H1 (cell line): Measurements from ENCODE around the gene STPG1. TPM values are rescaled to one million over a fixed set of nuclear protein-coding genes. Genes with fewer than 3 reads are reported as not detected.

Experiments
- CTCF ChIA-PET: fragments of 300-600 bp; sonication (Branson Sonifier 250); formaldehyde crosslinking; loops from one replicate; lab custom pipeline; 2021; ENCODE audit not compliant: partially characterized antibody; lab: Charles Lee
- POLR2A ChIA-PET: fragments of 300-600 bp; sonication (Branson Sonifier 250); formaldehyde crosslinking; loops from one replicate; lab custom pipeline; 2021; ENCODE audit warnings: inconsistent platforms; ENCODE audit not compliant: partially characterized antibody; lab: Charles Lee
- DNase-seq, 2 experiments: peaks; one replicate each; pipeline versions ENCODE4 v3.0.0 to v3.0.0-alpha.2; 2010 to 2022; ENCODE audit warnings: low spot score in 2 of 2, low read depth in 1 of 2, mixed read lengths in 1 of 2
- FAIRE-seq: peaks from 2 replicates; lab custom pipeline; 2011; peaks lifted over from hg19 to GRCh38; lab: Jason Lieb, UNC
- H2AFZ ChIP-seq: 2 replicates; pipeline ENCODE4 v1.8.1; 2012; ENCODE audit warnings: low read length, inconsistent platforms
- H2AK5ac ChIP-seq: 2 replicates; pipeline ENCODE4 v1.6.1; 2013; ENCODE audit warnings: low read depth, low read length
- H2BK120ac ChIP-seq: replicated peaks from 2 replicates; pipeline ENCODE3; 2013; ENCODE audit warnings: low read depth, low read length, inconsistent platforms
- H2BK12ac ChIP-seq: 2 replicates; pipeline ENCODE4 v1.6.1; 2013; ENCODE audit warnings: low read depth, low read length
- H2BK15ac ChIP-seq: 2 replicates; pipeline ENCODE4 v1.6.1; 2013; ENCODE audit warnings: low read length
- H2BK20ac ChIP-seq: 2 replicates; pipeline ENCODE4 v1.6.1; 2013; ENCODE audit warnings: low read length
- H2BK5ac ChIP-seq: 2 replicates; pipeline ENCODE4 v1.6.1; 2013; ENCODE audit warnings: low read depth, low read length
- H3K14ac ChIP-seq: 2 replicates; pipeline ENCODE4 v1.6.1; 2013; ENCODE audit warnings: inconsistent platforms; ENCODE audit not compliant: insufficient read length
- H3K18ac ChIP-seq: 2 replicates; pipeline ENCODE4 v1.6.1; 2013; ENCODE audit warnings: low read length; ENCODE audit errors: extremely low read depth
- H3K23ac ChIP-seq: 2 replicates; pipeline ENCODE4 v1.6.1; 2013; ENCODE audit warnings: inconsistent platforms; ENCODE audit not compliant: insufficient read length
- H3K23me2 ChIP-seq: 2 replicates; pipeline ENCODE4 v1.6.1; 2013; ENCODE audit warnings: low read depth, low read length
- H3K27ac ChIP-seq: 2 replicates; pipeline ENCODE4 v1.6.1; 2011; ENCODE audit warnings: low read depth, low read length, inconsistent platforms
- H3K27me3 ChIP-seq, 4 experiments: replicated peaks in 1 of 4; 1 replicate in 1 of 4; 2 replicates in 3 of 4; pipeline versions ENCODE4 v1.6.1 to v1.8.1; 2011 to 2013; ENCODE audit warnings: low read length in 3 of 4, mild to moderate bottlenecking in 3 of 4, inconsistent platforms in 2 of 4, mixed read lengths in 2 of 4, moderate library complexity in 1 of 4; ENCODE audit not compliant: control insufficient read depth in 3 of 4, insufficient read depth in 3 of 4; ENCODE audit errors: extremely low read depth in 1 of 4
- H3K36me3 ChIP-seq, 4 experiments: 2 replicates each; pipeline versions ENCODE4 v1.6.1 to v1.8.1; 2011 to 2013; ENCODE audit warnings: mild to moderate bottlenecking in 4 of 4, low read length in 3 of 4, moderate library complexity in 2 of 4, control low read depth in 1 of 4, inconsistent platforms in 1 of 4; ENCODE audit not compliant: insufficient read depth in 4 of 4, control insufficient read depth in 2 of 4
- H3K4ac ChIP-seq: replicated peaks from 2 replicates; pipeline ENCODE3; 2013; ENCODE audit warnings: low read length, low read depth, mixed read lengths, inconsistent platforms; ENCODE audit not compliant: insufficient read length
- H3K4me1 ChIP-seq, 4 experiments: replicated peaks in 1 of 4; 1 replicate in 1 of 4; 2 replicates in 3 of 4; pipeline versions ENCODE4 v1.6.1 to v1.8.1; 2011 to 2013; ENCODE audit warnings: low read length in 3 of 4, inconsistent platforms in 2 of 4, mixed read lengths in 1 of 4; ENCODE audit not compliant: insufficient read depth in 4 of 4, control insufficient read depth in 3 of 4
- H3K4me2 ChIP-seq, 2 experiments: 2 replicates each; pipeline versions ENCODE4 v1.6.1 to v1.8.1; 2011 to 2013; ENCODE audit warnings: low read depth in 2 of 2, low read length in 2 of 2, control low read depth in 1 of 2, inconsistent platforms in 1 of 2, mild to moderate bottlenecking in 1 of 2; ENCODE audit not compliant: insufficient read depth in 1 of 2
- H3K4me3 ChIP-seq, 4 experiments: fragments of 200-600, 300-600 bp in 1 of 4; sonication (generic), shearing (Covaris generic), sonication (Bioruptor Twin) in 1 of 4; 2 replicates each; pipeline versions ENCODE4 v1.5.1 to v1.8.1; 2011 to 2016; ENCODE audit warnings: low read length in 4 of 4, low read depth in 3 of 4, control low read depth in 2 of 4, inconsistent platforms in 2 of 4, mild to moderate bottlenecking in 2 of 4, mixed read lengths in 1 of 4, moderate library complexity in 1 of 4; ENCODE audit not compliant: insufficient read depth in 2 of 4; ENCODE audit errors: extremely low read depth in 1 of 4
- H3K56ac ChIP-seq: replicated peaks from 2 replicates; pipeline ENCODE3; 2013; ENCODE audit warnings: low read depth, mild to moderate bottlenecking, mixed read lengths, low read length, inconsistent platforms; ENCODE audit not compliant: insufficient read length
- H3K79me1 ChIP-seq: 2 replicates; pipeline ENCODE4 v1.6.1; 2013; ENCODE audit warnings: low read depth, low read length, control low read depth
- H3K79me2 ChIP-seq, 2 experiments: 2 replicates each; pipeline versions ENCODE4 v1.6.1 to v1.8.1; 2012 to 2013; ENCODE audit warnings: low read length in 2 of 2, mild to moderate bottlenecking in 2 of 2, inconsistent platforms in 1 of 2; ENCODE audit not compliant: insufficient read depth in 2 of 2, control insufficient read depth in 1 of 2
- H3K9ac ChIP-seq, 4 experiments: replicated peaks in 1 of 4; 1 replicate in 1 of 4; 2 replicates in 3 of 4; pipeline versions ENCODE4 v1.6.1 to v1.8.1; 2011 to 2013; ENCODE audit warnings: low read depth in 3 of 4, low read length in 3 of 4, control low read depth in 2 of 4, mild to moderate bottlenecking in 2 of 4, moderate library complexity in 2 of 4, inconsistent platforms in 1 of 4; ENCODE audit errors: extremely low read depth in 1 of 4
- H3K9me3 ChIP-seq, 2 experiments: 2 replicates each; pipeline versions ENCODE4 v1.6.1 to v1.8.1; 2012 to 2013; ENCODE audit warnings: mild to moderate bottlenecking in 2 of 2, moderate library complexity in 2 of 2, control low read depth in 1 of 2, inconsistent platforms in 1 of 2, low read depth in 1 of 2, low read length in 1 of 2, mixed read lengths in 1 of 2; ENCODE audit not compliant: insufficient read depth in 2 of 2
- H4K20me1 ChIP-seq, 2 experiments: replicated peaks in 1 of 2; 2 replicates each; pipeline versions ENCODE3 to v1.8.1; 2011 to 2013; ENCODE audit warnings: inconsistent platforms in 2 of 2, low read length in 2 of 2, mild to moderate bottlenecking in 1 of 2; ENCODE audit not compliant: insufficient read depth in 2 of 2, control insufficient read depth in 1 of 2
- H4K5ac ChIP-seq: 2 replicates; pipeline ENCODE4 v1.6.1; 2013; ENCODE audit warnings: low read length, low read depth, mixed read lengths, inconsistent platforms; ENCODE audit not compliant: insufficient read length
- H4K8ac ChIP-seq: 2 replicates; pipeline ENCODE4 v1.8.0; 2013; ENCODE audit warnings: mild to moderate bottlenecking, moderate library complexity, low read length, inconsistent platforms; ENCODE audit not compliant: insufficient read depth; ENCODE audit errors: extremely low read depth
- H4K91ac ChIP-seq: replicated peaks from 2 replicates; pipeline ENCODE3; 2013; ENCODE audit warnings: low read length, mixed read lengths, inconsistent platforms; ENCODE audit not compliant: insufficient read length
- BCL11A ChIP-seq, 2 experiments: IDR thresholded peaks; one replicate each; pipeline ENCODE4 v1.6.1; 2011; ENCODE audit warnings: low read depth in 2 of 2, low read length in 2 of 2, mild to moderate bottlenecking in 2 of 2
- CBX8 ChIP-seq: fragments of 300-800, 300-1000 bp; sonication (generic); IDR thresholded peaks from 2 replicates; pipeline ENCODE4 v1.7.1; 2016; ENCODE audit warnings: low read depth, low read length, borderline replicate concordance
- CEBPB ChIP-seq: IDR thresholded peaks from 2 replicates; pipeline ENCODE4 v1.6.1; 2012; ENCODE audit warnings: low read depth, low read length
- CHD1 ChIP-seq: IDR thresholded peaks from 2 replicates; pipeline ENCODE4 v1.6.1; 2012; ENCODE audit warnings: low read depth, low read length, improper control_type of control experiment
- EP300 ChIP-seq, 2 experiments: IDR thresholded peaks; 1 replicate in 1 of 2; 2 replicates in 1 of 2; pipeline ENCODE4 v1.6.1; 2011 to 2012; ENCODE audit warnings: low read depth in 2 of 2, low read length in 2 of 2, mild to moderate bottlenecking in 2 of 2, borderline replicate concordance in 1 of 2, inconsistent platforms in 1 of 2, moderate library complexity in 1 of 2
- EZH2 ChIP-seq: fragments of 200-600 bp; sonication (generic); IDR thresholded peaks from 2 replicates; pipeline ENCODE4 v1.7.1; 2012; ENCODE audit warnings: low read depth, mild to moderate bottlenecking, moderate library complexity, low read length, inconsistent platforms; ENCODE audit not compliant: severe bottlenecking
- FOSL1 ChIP-seq: IDR thresholded peaks from 2 replicates; pipeline ENCODE4 v1.6.1; 2011; ENCODE audit warnings: mild to moderate bottlenecking, low read depth, low read length, moderate library complexity; ENCODE audit not compliant: insufficient read depth
- KDM4A ChIP-seq: IDR thresholded peaks from one replicate; pipeline ENCODE4 v1.7.1; 2012; ENCODE audit warnings: low read depth, mild to moderate bottlenecking, moderate library complexity, low read length, inconsistent platforms; ENCODE audit not compliant: severe bottlenecking
- WGBS, 2 experiments: shearing (Covaris generic) in 1 of 2; methylation state at CpG; one replicate each; pipeline versions ENCODE4 v1.1.6 to v1.1.7; 2013 to 2015; ENCODE audit warnings: low lambda C conversion rate in 2 of 2, mixed read lengths in 2 of 2, inconsistent platforms in 1 of 2, low coverage in 1 of 2, missing lambda C conversion rate in 1 of 2; ENCODE audit not compliant: insufficient replicate concordance in 2 of 2, insufficient coverage in 1 of 2, insufficient read length in 1 of 2; ENCODE audit errors: extremely low coverage in 1 of 2, missing lambda C conversion rate in 1 of 2; 5-methylcytosine and 5-hydroxymethylcytosine counted together
- polyA plus RNA-seq, 7 experiments: library from polyadenylated mRNA; depleted of rRNA in 3 of 7; stranded (reverse) in 5 of 7; unstranded in 2 of 7; fragments of >200 nt in 5 of 7; fragments of 200-250 nt in 2 of 7; gene quantifications; 1 replicate in 5 of 7; 2 replicates in 1 of 7; 4 replicates in 1 of 7; pipeline versions ENCODE4 v1.2.1 to v1.2.3, GENCODE V29; 2011 to 2013; ENCODE audit warnings: missing spikeins in 2 of 7, mixed read lengths in 2 of 7
- total RNA-seq: library from RNA; stranded (reverse); fragmentation: NEBNext Ultra II Directional; extraction: Animal tissue kit (Norgen Biotek cat#: 25700); gene quantifications from 2 replicates; pipeline ENCODE4 v1.2.1, GENCODE V29; 2021
- TF ChIP-seq, protein P1 (sequence below): IDR thresholded peaks from 2 replicates; pipeline ENCODE4 v1.6.1; 2011; ENCODE audit warnings: low read depth, mild to moderate bottlenecking, low read length; ENCODE audit not compliant: insufficient read depth
- TF ChIP-seq, protein P2 (sequence below), 3 experiments: IDR thresholded peaks; 1 replicate in 2 of 3; 2 replicates in 1 of 3; pipeline versions ENCODE4 v1.5.1 to v1.6.1; 2011; ENCODE audit warnings: low read length in 3 of 3, mild to moderate bottlenecking in 3 of 3, inconsistent platforms in 2 of 3, low read depth in 1 of 3, moderate library complexity in 1 of 3; ENCODE audit not compliant: insufficient read depth in 1 of 3; ENCODE audit errors: control extremely low read depth in 1 of 3

Gene STPG1
- total and polyA plus RNA-seq, 2 of the 8 experiments (the other 6 are each of a cell fraction or from before 2014, with no cell fraction given), result 10.3 to 11.2 TPM

DNA sequence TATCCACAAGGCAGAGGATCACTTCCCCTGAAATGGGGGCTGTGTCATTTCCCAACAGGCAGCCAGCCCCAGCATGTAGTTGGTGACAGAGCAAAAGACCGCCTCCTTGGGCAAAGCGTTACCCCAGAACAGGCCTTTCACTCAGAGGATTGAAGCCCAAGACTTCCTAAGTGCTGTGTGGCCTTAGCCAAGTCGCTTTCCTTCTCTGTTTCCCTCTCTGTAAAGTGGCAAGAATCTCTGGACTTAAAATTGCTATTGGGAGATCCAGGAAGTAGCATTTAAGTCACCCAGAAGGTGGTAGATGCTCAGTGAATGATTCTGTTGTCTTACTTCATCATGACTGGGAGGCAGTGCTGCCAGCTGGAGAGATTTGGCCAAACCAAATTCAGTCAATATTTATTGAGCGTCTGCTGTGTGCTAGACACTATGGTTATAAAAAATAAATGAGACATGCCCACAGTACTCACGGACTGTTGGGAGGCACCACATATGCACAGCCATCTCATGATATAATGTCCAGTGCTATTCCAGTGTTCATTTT lies 37.3 kb upstream of the STPG1 start:
- no peak for FAIRE-seq
- Histone ChIP-seq H2BK12ac (no peak overlapping the region), H2BK20ac (no peak overlapping the region), H2BK120ac (no peak overlapping the region), H2AFZ (no peak overlapping the region), H4K8ac (no peak overlapping the region), H3K27ac (no peak overlapping the region), H3K9me3 (no peaks in the 10 kb centered on the region), H2BK15ac (no peak overlapping the region), H3K79me2 (no peaks in the 10 kb centered on the region), H2BK5ac (no peak overlapping the region), H3K23ac (no peak overlapping the region), H3K27me3 (no peaks in the 10 kb centered on the region), H3K23me2 (no peaks in the 10 kb centered on the region), H3K4me3 (no peak overlapping the region), H3K79me1 (peaks cover 2% of the 10 kb centered on the region; the same call in 1 of the 2 replicates), H3K56ac (no peak overlapping the region), H4K5ac (no peak overlapping the region), H3K14ac (no peak overlapping the region), H3K18ac (no peak overlapping the region), H2AK5ac (no peak overlapping the region), H3K9ac (no peak overlapping the region), H3K4me1 (no peaks in the 10 kb centered on the region), H4K20me1 (no peaks in the 10 kb centered on the region), H3K4ac (no peak overlapping the region), H3K4me2 (no peak overlapping the region), H3K36me3 (no peaks in the 10 kb centered on the region; a peak in 1 of 8 replicates), H4K91ac (no peak overlapping the region)
- DNase-seq, result no peak
- 89% methylated on average over 5 of the region's 5 CpGs; no CpG with 5 or more reads in 1 of the 2 experiments for WGBS, 2 experiments
- ChIA-PET CTCF (no interaction called here), POLR2A (no interaction called here)
- TF ChIP-seq KDM4A (no peak), EP300 (IDR thresholded peaks at IDR 0.05; ENCODE audit: borderline replicate concordance in 1 of 2, low read depth in 2 of 2, low read length in 2 of 2) (no peak), EZH2 (no peak), FOSL1 (no peak), CBX8 (no peak), CHD1 (no peak), BCL11A (IDR thresholded peaks at IDR 0.05; ENCODE audit: low read depth in 2 of 2, low read length in 2 of 2) (no peak), CEBPB (no peak)
- TF ChIP-seq, protein P1, sequence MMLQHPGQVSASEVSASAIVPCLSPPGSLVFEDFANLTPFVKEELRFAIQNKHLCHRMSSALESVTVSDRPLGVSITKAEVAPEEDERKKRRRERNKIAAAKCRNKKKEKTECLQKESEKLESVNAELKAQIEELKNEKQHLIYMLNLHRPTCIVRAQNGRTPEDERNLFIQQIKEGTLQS, result no peak
- TF ChIP-seq, protein P2, sequence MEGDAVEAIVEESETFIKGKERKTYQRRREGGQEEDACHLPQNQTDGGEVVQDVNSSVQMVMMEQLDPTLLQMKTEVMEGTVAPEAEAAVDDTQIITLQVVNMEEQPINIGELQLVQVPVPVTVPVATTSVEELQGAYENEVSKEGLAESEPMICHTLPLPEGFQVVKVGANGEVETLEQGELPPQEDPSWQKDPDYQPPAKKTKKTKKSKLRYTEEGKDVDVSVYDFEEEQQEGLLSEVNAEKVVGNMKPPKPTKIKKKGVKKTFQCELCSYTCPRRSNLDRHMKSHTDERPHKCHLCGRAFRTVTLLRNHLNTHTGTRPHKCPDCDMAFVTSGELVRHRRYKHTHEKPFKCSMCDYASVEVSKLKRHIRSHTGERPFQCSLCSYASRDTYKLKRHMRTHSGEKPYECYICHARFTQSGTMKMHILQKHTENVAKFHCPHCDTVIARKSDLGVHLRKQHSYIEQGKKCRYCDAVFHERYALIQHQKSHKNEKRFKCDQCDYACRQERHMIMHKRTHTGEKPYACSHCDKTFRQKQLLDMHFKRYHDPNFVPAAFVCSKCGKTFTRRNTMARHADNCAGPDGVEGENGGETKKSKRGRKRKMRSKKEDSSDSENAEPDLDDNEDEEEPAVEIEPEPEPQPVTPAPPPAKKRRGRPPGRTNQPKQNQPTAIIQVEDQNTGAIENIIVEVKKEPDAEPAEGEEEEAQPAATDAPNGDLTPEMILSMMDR (IDR thresholded peaks at IDR 0.05; ENCODE audit: control extremely low read depth in 1 of 3, insufficient read depth in 1 of 3, low read depth in 1 of 3, low read length in 3 of 3), result no peak
